ENCODE data around the gene TUBB6.

GRCh38 chr18:12317664-12318333, 9.8 kb downstream of the TUBB6 start:
- TF ChIP-seq POLR2A (IDR thresholded peaks at IDR 0.05), result no peak
- TF ChIP-seq, protein P1, sequence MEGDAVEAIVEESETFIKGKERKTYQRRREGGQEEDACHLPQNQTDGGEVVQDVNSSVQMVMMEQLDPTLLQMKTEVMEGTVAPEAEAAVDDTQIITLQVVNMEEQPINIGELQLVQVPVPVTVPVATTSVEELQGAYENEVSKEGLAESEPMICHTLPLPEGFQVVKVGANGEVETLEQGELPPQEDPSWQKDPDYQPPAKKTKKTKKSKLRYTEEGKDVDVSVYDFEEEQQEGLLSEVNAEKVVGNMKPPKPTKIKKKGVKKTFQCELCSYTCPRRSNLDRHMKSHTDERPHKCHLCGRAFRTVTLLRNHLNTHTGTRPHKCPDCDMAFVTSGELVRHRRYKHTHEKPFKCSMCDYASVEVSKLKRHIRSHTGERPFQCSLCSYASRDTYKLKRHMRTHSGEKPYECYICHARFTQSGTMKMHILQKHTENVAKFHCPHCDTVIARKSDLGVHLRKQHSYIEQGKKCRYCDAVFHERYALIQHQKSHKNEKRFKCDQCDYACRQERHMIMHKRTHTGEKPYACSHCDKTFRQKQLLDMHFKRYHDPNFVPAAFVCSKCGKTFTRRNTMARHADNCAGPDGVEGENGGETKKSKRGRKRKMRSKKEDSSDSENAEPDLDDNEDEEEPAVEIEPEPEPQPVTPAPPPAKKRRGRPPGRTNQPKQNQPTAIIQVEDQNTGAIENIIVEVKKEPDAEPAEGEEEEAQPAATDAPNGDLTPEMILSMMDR (IDR thresholded peaks at IDR 0.05), result no peak
- no peak for TF ChIP-seq POLR2AphosphoS5 (IDR thresholded peaks at IDR 0.05)

All from upper lobe of left lung (tissue), 4 donors.